ENCODE results near the gene PYM1. TPM values are rescaled to one million over a fixed set of nuclear protein-coding genes. Genes with fewer than 3 reads are reported as not detected.

Gene PYM1
- polyA plus RNA-seq, 1 donor from 2014 or later: 49.3 TPM

GRCh38 chr12:55955344-55955743 is 27.6 kb upstream of the PYM1 start:
- no peak for TF ChIP-seq CTCF (IDR thresholded peaks at IDR 0.05; ENCODE audit: poor library complexity, severe bottlenecking)
- TF ChIP-seq MXI1 (conservative IDR thresholded peaks at IDR 0.05; ENCODE audit: poor library complexity, severe bottlenecking): no peak
- no peak for TF ChIP-seq SMC3 (conservative IDR thresholded peaks at IDR 0.05; ENCODE audit: poor library complexity)
- no peak for TF ChIP-seq REST (IDR thresholded peaks at IDR 0.05; ENCODE audit: borderline replicate concordance)
- TF ChIP-seq RAD21 (conservative IDR thresholded peaks at IDR 0.05): no peak
- TF ChIP-seq EZH2 (IDR thresholded peaks at IDR 0.05; ENCODE audit: borderline replicate concordance, insufficient read depth, low read length, poor library complexity, severe bottlenecking): no peak
- TF ChIP-seq TAF1 (IDR thresholded peaks at IDR 0.05; ENCODE audit: low read depth): no peak
- no peak for TF ChIP-seq POLR2AphosphoS5 (IDR thresholded peaks at IDR 0.05)
- TF ChIP-seq EP300 (conservative IDR thresholded peaks at IDR 0.05; ENCODE audit: poor library complexity, severe bottlenecking): no peak
- Histone ChIP-seq H3K36me3 (ENCODE audit: insufficient read depth, low read length) (no peaks in the 10 kb centered on the region), H3K9ac (ENCODE audit: low read length) (no peak overlapping the region), H3K9me3 (ENCODE audit: low read length) (no peaks in the 10 kb centered on the region), H2AFZ (ENCODE audit: low read depth, low read length) (no peak overlapping the region), H3K4me2 (ENCODE audit: low read length) (no peak overlapping the region), H4K20me1 (ENCODE audit: insufficient read depth) (no peaks in the 10 kb centered on the region), H3K79me2 (replicated peaks; ENCODE audit: insufficient read depth, low read length) (no peaks in the 10 kb centered on the region), H3K9me2 (ENCODE audit: insufficient read depth, low read length) (no peaks in the 10 kb centered on the region), H3K27ac (ENCODE audit: low read length) (no peak overlapping the region), H3K4me3 (ENCODE audit: low read length) (no peak overlapping the region), H3K27me3 (ENCODE audit: insufficient read depth, low read depth, low read length) (no peaks in the 10 kb centered on the region), H3F3A (ENCODE audit: insufficient read depth, low read length, poor library complexity, severe bottlenecking) (no peaks in the 10 kb centered on the region)

- Histone ChIP-seq H3K4me2 (ENCODE audit: low read length) (no peak overlapping the region), H3K9me2 (ENCODE audit: insufficient read depth, low read length) (no peaks in the 10 kb centered on the region), H3K27me3 (ENCODE audit: insufficient read depth, low read depth, low read length) (no peaks in the 10 kb centered on the region), H3K27ac (ENCODE audit: low read length) (no peak overlapping the region), H3F3A (ENCODE audit: insufficient read depth, low read length, poor library complexity, severe bottlenecking) (no peaks in the 10 kb centered on the region), H3K9ac (ENCODE audit: low read length) (no peak overlapping the region), H2AFZ (ENCODE audit: low read depth, low read length) (no peak overlapping the region), H3K4me3 (ENCODE audit: low read length) (no peak overlapping the region), H3K9me3 (ENCODE audit: low read length) (no peaks in the 10 kb centered on the region), H3K36me3 (ENCODE audit: insufficient read depth, low read length) (no peaks in the 10 kb centered on the region), H3K79me2 (replicated peaks; ENCODE audit: insufficient read depth, low read length) (no peaks in the 10 kb centered on the region), H4K20me1 (ENCODE audit: insufficient read depth) (no peaks in the 10 kb centered on the region)
- no peak for TF ChIP-seq RAD21 (conservative IDR thresholded peaks at IDR 0.05)
- TF ChIP-seq EZH2 (IDR thresholded peaks at IDR 0.05; ENCODE audit: borderline replicate concordance, insufficient read depth, low read length, poor library complexity, severe bottlenecking): no peak
Observed at GRCh38 chr12:55946553-55946952, 18.9 kb upstream of the PYM1 start.
